Kidney capillary endothelial cell (primary cell): ENCODE data around the gene FEM1B.
A peak's percentile ranks its signal among the peaks of the same experiment; 100 is the strongest.

Experiments
- DNase-seq: peaks from one replicate; pipeline ENCODE4 v3.0.0-alpha.2; 2018; ENCODE audit warnings: low spot score

Gene FEM1B

GRCh38 chr15:68326711-68327354 is 49.3 kb downstream of the FEM1B start:
- DNase-seq: no peak

- DNase-seq: no peak
Measured at GRCh38 chr15:68328443-68328842, 50.9 kb downstream of the FEM1B start.

- DNase-seq: no peak
Measured at GRCh38 chr15:68328964-68329363, 51.4 kb downstream of the FEM1B start.

GRCh38 chr15:68330416-68330815 is 52.9 kb downstream of the FEM1B start:
- DNase-seq: no peak

GRCh38 chr15:68330901-68331300 is 53.4 kb downstream of the FEM1B start:
- DNase-seq: no peak

GRCh38 chr15:68332266-68332665 is 54.7 kb downstream of the FEM1B start:
- DNase-seq: no peak

GRCh38 chr15:68333775-68334470 is 56.4 kb downstream of the FEM1B start:
- DNase-seq: peak; percentile 51

- no peak for DNase-seq
Measured at GRCh38 chr15:68334661-68335124, 57.1 kb downstream of the FEM1B start.

- DNase-seq: no peak
Measured at GRCh38 chr15:68335251-68335650, 57.7 kb downstream of the FEM1B start.

GRCh38 chr15:68335655-68336054 is 58.1 kb downstream of the FEM1B start:
- no peak for DNase-seq

- no peak for DNase-seq
Measured at GRCh38 chr15:68336516-68336915, 59.0 kb downstream of the FEM1B start.

- no peak for DNase-seq
Measured at GRCh38 chr15:68337826-68338225, 60.3 kb downstream of the FEM1B start.

- no peak for DNase-seq
Measured at GRCh38 chr15:68339481-68339880, 61.9 kb downstream of the FEM1B start.

GRCh38 chr15:68340726-68341671 is 63.5 kb downstream of the FEM1B start:
- no peak for DNase-seq

- DNase-seq: no peak
Measured at GRCh38 chr15:68341760-68342725, 64.5 kb downstream of the FEM1B start.

- DNase-seq: no peak
Measured at GRCh38 chr15:68343579-68344225, 66.2 kb downstream of the FEM1B start.

GRCh38 chr15:68344600-68344999 is 67.1 kb downstream of the FEM1B start:
- no peak for DNase-seq
